Liver (tissue), 9 donors: ENCODE results near the gene SCN4A. TPM values are rescaled to one million over a fixed set of nuclear protein-coding genes. Genes with fewer than 3 reads are reported as not detected.

Source experiments
- DNase-seq: peaks from one replicate; pipeline ENCODE4 v3.0.0-alpha.2; 2017; ENCODE audit warnings: low spot score
- H3K27ac ChIP-seq, 2 donors: one replicate each; pipeline ENCODE4 v1.7.0; 2013; ENCODE audit warnings: inconsistent platforms in 2 of 2, low read length in 2 of 2, control low read depth in 1 of 2, low read depth in 1 of 2, mild to moderate bottlenecking in 1 of 2
- H3K27me3 ChIP-seq, 4 donors: one replicate each; pipeline versions ENCODE4 v1.6.1 to v1.7.0; 2013; ENCODE audit warnings: low read length in 3 of 4, inconsistent platforms in 1 of 4, mild to moderate bottlenecking in 1 of 4, moderate library complexity in 1 of 4; ENCODE audit not compliant: control insufficient read depth in 4 of 4, insufficient read depth in 4 of 4
- H3K36me3 ChIP-seq, 4 donors: one replicate each; pipeline versions ENCODE4 v1.6.1 to v1.7.0; 2013; ENCODE audit warnings: low read length in 3 of 4, mild to moderate bottlenecking in 3 of 4, low read depth in 1 of 4, moderate library complexity in 1 of 4; ENCODE audit not compliant: control insufficient read depth in 4 of 4, insufficient read depth in 3 of 4
- H3K4me1 ChIP-seq, 4 donors: one replicate each; pipeline versions ENCODE4 v1.6.1 to v1.7.0; 2013; ENCODE audit warnings: low read length in 3 of 4, mild to moderate bottlenecking in 3 of 4, moderate library complexity in 1 of 4; ENCODE audit not compliant: control insufficient read depth in 4 of 4, insufficient read depth in 4 of 4
- H3K4me3 ChIP-seq, 3 donors: one replicate each; pipeline versions ENCODE4 v1.6.1 to v1.7.0; 2013; ENCODE audit warnings: low read length in 3 of 3, control low read depth in 1 of 3, low read depth in 1 of 3, mild to moderate bottlenecking in 1 of 3
- H3K9ac ChIP-seq, 2 donors: one replicate each; pipeline ENCODE4 v1.7.0; 2013; ENCODE audit warnings: low read length in 2 of 2, mild to moderate bottlenecking in 2 of 2, moderate library complexity in 2 of 2, control low read depth in 1 of 2, low read depth in 1 of 2
- H3K9me3 ChIP-seq, 4 donors: one replicate each; pipeline versions ENCODE4 v1.6.1 to v1.7.0; 2013; ENCODE audit warnings: low read length in 3 of 4; ENCODE audit not compliant: control insufficient read depth in 4 of 4
- EGR1 ChIP-seq, 2 donors: IDR thresholded peaks; 2 replicates each; pipeline ENCODE4 v1.6.1; 2016 to 2018; ENCODE audit warnings: antibody characterized with exemption in 2 of 2, low read depth in 2 of 2
- FOXA1 ChIP-seq: IDR thresholded peaks from 2 replicates; pipeline ENCODE4 v1.6.1; 2016; ENCODE audit warnings: antibody characterized with exemption
- FOXA2 ChIP-seq: IDR thresholded peaks from 2 replicates; pipeline ENCODE4 v1.6.1; 2016; ENCODE audit warnings: antibody characterized with exemption
- GABPA ChIP-seq, 2 donors: IDR thresholded peaks in 1 of 2; conservative IDR thresholded peaks in 1 of 2; 2 replicates each; pipeline ENCODE4 v1.6.1; 2016; ENCODE audit warnings: antibody characterized with exemption in 2 of 2, mild to moderate bottlenecking in 1 of 2, moderate library complexity in 1 of 2
- HNF4A ChIP-seq, 2 donors: conservative IDR thresholded peaks; 2 replicates each; pipeline ENCODE4 v1.6.1; 2016; ENCODE audit warnings: antibody characterized with exemption in 2 of 2, mild to moderate bottlenecking in 2 of 2
- HNF4G ChIP-seq: IDR thresholded peaks from 2 replicates; pipeline ENCODE4 v1.6.1; 2016; ENCODE audit warnings: antibody characterized with exemption
- JUND ChIP-seq, 2 donors: IDR thresholded peaks; 2 replicates each; pipeline ENCODE4 v1.6.1; 2016; ENCODE audit warnings: antibody characterized with exemption in 2 of 2
- NR2F2 ChIP-seq: IDR thresholded peaks from 2 replicates; pipeline ENCODE4 v1.6.1; 2016; ENCODE audit warnings: antibody characterized with exemption
- RAD21 ChIP-seq, 2 donors: IDR thresholded peaks; 2 replicates each; pipeline ENCODE4 v1.6.1; 2016; ENCODE audit warnings: antibody characterized with exemption in 2 of 2, mild to moderate bottlenecking in 2 of 2
- RXRA ChIP-seq, 2 donors: IDR thresholded peaks; 2 replicates each; pipeline ENCODE4 v1.6.1; 2017 to 2018; ENCODE audit warnings: antibody characterized with exemption in 2 of 2, mild to moderate bottlenecking in 1 of 2
- SP1 ChIP-seq: IDR thresholded peaks from 2 replicates; pipeline ENCODE4 v1.6.1; 2018; ENCODE audit warnings: antibody characterized with exemption, mild to moderate bottlenecking
- TAF1 ChIP-seq: conservative IDR thresholded peaks from 2 replicates; pipeline ENCODE4 v1.6.1; 2016; ENCODE audit warnings: antibody characterized with exemption, mild to moderate bottlenecking
- YY1 ChIP-seq: IDR thresholded peaks from 2 replicates; pipeline ENCODE4 v1.6.1; 2016; ENCODE audit warnings: antibody characterized with exemption, mild to moderate bottlenecking
- WGBS: extraction: QIAGEN DNeasy Blood & Tissue Kit; methylation state at CpG from one replicate; pipeline ENCODE4 v1.1.7; 2013; 5-methylcytosine and 5-hydroxymethylcytosine counted together
- polyA plus RNA-seq, 2 donors: library from polyadenylated mRNA; stranded (reverse) in 1 of 2; unstranded in 1 of 2; fragments of 200-250 nt in 1 of 2; fragments of >200 nt in 1 of 2; fragmentation: Nextera tagmentation in 1 of 2; extraction: Ambion mirVana in 1 of 2; gene quantifications; one replicate each; pipeline versions ENCODE4 v1.2.1 to v1.2.3, GENCODE V29; 2013 to 2015
- total RNA-seq, 2 donors: library from RNA; depleted of rRNA; stranded (reverse); fragments of >200 nt; gene quantifications; one replicate each; pipeline ENCODE4 v1.2.3, GENCODE V29; 2014
- TF ChIP-seq, protein P1 (sequence below): IDR thresholded peaks from 2 replicates; pipeline ENCODE4 v1.6.1; 2016; ENCODE audit warnings: antibody characterized with exemption
- TF ChIP-seq, protein P2 (sequence below): IDR thresholded peaks from 2 replicates; pipeline ENCODE4 v1.6.1; 2016; ENCODE audit warnings: antibody characterized with exemption
- TF ChIP-seq, protein P3 (sequence below): IDR thresholded peaks from 2 replicates; pipeline ENCODE4 v1.6.1; 2016; ENCODE audit warnings: antibody characterized with exemption, mild to moderate bottlenecking
- TF ChIP-seq, protein P4 (sequence below): IDR thresholded peaks from 2 replicates; pipeline ENCODE4 v1.6.1; 2016; ENCODE audit warnings: antibody characterized with exemption
- TF ChIP-seq, protein P5 (sequence below): fragments of 150-350 bp; IDR thresholded peaks from 2 replicates; pipeline ENCODE4 v1.5.1; 2017; ENCODE audit warnings: improper control_type of control experiment, low read depth, low read length; ENCODE audit not compliant: missing input control
- donor health status: healthy.
- donor health status: healthy.
- donor health status: healthy.
- donor health status: healthy.
- donor health status: healthy.

SCN4A gene
- total RNA-seq (1 to 10 TPM in 1 of 2 donors, under 1 TPM in 1; 0.70 to 1.3 TPM), polyA plus RNA-seq (under 1 TPM; 0.04 to 0.15 TPM)

DNA sequence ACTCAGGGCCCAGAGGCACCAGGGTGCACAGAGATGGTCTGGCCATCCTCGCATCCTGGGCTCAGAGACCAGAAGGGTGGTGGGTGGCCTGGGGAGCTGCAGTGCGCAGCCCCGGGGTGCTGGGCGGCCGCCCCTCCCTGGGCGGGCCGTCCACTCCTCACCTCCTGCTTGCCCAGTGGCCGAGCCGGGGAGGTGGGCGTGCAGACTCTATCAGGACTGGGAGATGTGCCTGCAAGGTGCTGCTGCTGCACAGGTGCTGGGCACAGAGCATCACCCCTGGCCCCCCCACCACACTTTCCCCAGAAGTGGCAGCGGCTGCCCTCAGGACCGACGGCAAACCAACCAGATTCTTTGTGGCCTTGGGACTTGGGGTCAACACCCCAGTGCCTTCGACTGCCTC lies at the start of gene SCN4A:
Gene SCN4A, minus strand, starts transcription at position 123 of the 400 bp plus-strand sequence. Its CDS starts 77 bp downstream, at position 46.
- TF ChIP-seq NR2F2 (no peak), GABPA (IDR thresholded peaks at IDR 0.05 in 1 of 2, conservative IDR thresholded peaks at IDR 0.05 in 1 of 2) (no peak), HNF4A (conservative IDR thresholded peaks at IDR 0.05) (no peak), TAF1 (no peak), RAD21 (IDR thresholded peaks at IDR 0.05) (no peak), YY1 (no peak), SP1 (no peak), RXRA (IDR thresholded peaks at IDR 0.05) (no peak), JUND (IDR thresholded peaks at IDR 0.05) (no peak), HNF4G (no peak), FOXA2 (no peak), FOXA1 (no peak), EGR1 (IDR thresholded peaks at IDR 0.05; ENCODE audit: low read depth in 2 of 2) (no peak)
- TF ChIP-seq, protein P1, sequence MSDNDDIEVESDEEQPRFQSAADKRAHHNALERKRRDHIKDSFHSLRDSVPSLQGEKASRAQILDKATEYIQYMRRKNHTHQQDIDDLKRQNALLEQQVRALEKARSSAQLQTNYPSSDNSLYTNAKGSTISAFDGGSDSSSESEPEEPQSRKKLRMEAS: no peak
- TF ChIP-seq, protein P2, sequence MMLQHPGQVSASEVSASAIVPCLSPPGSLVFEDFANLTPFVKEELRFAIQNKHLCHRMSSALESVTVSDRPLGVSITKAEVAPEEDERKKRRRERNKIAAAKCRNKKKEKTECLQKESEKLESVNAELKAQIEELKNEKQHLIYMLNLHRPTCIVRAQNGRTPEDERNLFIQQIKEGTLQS: no peak
- TF ChIP-seq, protein P3, sequence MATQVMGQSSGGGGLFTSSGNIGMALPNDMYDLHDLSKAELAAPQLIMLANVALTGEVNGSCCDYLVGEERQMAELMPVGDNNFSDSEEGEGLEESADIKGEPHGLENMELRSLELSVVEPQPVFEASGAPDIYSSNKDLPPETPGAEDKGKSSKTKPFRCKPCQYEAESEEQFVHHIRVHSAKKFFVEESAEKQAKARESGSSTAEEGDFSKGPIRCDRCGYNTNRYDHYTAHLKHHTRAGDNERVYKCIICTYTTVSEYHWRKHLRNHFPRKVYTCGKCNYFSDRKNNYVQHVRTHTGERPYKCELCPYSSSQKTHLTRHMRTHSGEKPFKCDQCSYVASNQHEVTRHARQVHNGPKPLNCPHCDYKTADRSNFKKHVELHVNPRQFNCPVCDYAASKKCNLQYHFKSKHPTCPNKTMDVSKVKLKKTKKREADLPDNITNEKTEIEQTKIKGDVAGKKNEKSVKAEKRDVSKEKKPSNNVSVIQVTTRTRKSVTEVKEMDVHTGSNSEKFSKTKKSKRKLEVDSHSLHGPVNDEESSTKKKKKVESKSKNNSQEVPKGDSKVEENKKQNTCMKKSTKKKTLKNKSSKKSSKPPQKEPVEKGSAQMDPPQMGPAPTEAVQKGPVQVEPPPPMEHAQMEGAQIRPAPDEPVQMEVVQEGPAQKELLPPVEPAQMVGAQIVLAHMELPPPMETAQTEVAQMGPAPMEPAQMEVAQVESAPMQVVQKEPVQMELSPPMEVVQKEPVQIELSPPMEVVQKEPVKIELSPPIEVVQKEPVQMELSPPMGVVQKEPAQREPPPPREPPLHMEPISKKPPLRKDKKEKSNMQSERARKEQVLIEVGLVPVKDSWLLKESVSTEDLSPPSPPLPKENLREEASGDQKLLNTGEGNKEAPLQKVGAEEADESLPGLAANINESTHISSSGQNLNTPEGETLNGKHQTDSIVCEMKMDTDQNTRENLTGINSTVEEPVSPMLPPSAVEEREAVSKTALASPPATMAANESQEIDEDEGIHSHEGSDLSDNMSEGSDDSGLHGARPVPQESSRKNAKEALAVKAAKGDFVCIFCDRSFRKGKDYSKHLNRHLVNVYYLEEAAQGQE: no peak
- TF ChIP-seq, protein P4, sequence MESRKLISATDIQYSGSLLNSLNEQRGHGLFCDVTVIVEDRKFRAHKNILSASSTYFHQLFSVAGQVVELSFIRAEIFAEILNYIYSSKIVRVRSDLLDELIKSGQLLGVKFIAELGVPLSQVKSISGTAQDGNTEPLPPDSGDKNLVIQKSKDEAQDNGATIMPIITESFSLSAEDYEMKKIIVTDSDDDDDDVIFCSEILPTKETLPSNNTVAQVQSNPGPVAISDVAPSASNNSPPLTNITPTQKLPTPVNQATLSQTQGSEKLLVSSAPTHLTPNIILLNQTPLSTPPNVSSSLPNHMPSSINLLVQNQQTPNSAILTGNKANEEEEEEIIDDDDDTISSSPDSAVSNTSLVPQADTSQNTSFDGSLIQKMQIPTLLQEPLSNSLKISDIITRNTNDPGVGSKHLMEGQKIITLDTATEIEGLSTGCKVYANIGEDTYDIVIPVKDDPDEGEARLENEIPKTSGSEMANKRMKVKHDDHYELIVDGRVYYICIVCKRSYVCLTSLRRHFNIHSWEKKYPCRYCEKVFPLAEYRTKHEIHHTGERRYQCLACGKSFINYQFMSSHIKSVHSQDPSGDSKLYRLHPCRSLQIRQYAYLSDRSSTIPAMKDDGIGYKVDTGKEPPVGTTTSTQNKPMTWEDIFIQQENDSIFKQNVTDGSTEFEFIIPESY: no peak
- TF ChIP-seq, protein P5, sequence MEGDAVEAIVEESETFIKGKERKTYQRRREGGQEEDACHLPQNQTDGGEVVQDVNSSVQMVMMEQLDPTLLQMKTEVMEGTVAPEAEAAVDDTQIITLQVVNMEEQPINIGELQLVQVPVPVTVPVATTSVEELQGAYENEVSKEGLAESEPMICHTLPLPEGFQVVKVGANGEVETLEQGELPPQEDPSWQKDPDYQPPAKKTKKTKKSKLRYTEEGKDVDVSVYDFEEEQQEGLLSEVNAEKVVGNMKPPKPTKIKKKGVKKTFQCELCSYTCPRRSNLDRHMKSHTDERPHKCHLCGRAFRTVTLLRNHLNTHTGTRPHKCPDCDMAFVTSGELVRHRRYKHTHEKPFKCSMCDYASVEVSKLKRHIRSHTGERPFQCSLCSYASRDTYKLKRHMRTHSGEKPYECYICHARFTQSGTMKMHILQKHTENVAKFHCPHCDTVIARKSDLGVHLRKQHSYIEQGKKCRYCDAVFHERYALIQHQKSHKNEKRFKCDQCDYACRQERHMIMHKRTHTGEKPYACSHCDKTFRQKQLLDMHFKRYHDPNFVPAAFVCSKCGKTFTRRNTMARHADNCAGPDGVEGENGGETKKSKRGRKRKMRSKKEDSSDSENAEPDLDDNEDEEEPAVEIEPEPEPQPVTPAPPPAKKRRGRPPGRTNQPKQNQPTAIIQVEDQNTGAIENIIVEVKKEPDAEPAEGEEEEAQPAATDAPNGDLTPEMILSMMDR: no peak
- H3K9me3 ChIP-seq: no peaks in the 10 kb centered on the region
- no peak for DNase-seq
- H3K27ac ChIP-seq: no peak within 1 kb of the TSS
- WGBS: 94% methylated on average over 14 of the region's 14 CpGs
- H3K9ac ChIP-seq: no peak within 1 kb of the TSS
- H3K36me3 ChIP-seq: no peaks in the 10 kb centered on the region
- H3K4me3 ChIP-seq: no peak within 1 kb of the TSS
- H3K4me1 ChIP-seq: no peaks in the 10 kb centered on the region
- H3K27me3 ChIP-seq: no peaks in the 10 kb centered on the region
